HEK293T (cell line): Measurements from ENCODE around the gene IFNK.

Experiments
- CTCF ChIA-PET: fragments of 350-600 bp; formaldehyde crosslinking; extraction: SDS; loops from one replicate; lab custom pipeline; 2021; ENCODE audit warnings: antibody characterized with exemption, inconsistent platforms; lab: Yijun Ruan, JAX
- POLR2A ChIA-PET: fragments of 350-600 bp; formaldehyde crosslinking; extraction: SDS; loops from one replicate; lab custom pipeline; 2020; ENCODE audit warnings: antibody characterized with exemption, inconsistent platforms; lab: Yijun Ruan, JAX
- DNase-seq: peaks from one replicate; pipeline ENCODE4 v3.0.0; 2012; ENCODE audit warnings: mixed read lengths; ENCODE audit errors: extremely low spot score
- CTBP1 ChIP-seq: fragments of 450-650 bp; IDR thresholded peaks from 2 replicates; pipeline ENCODE4 v1.6.1; 2016; ENCODE audit warnings: borderline replicate concordance
- FOXA1 ChIP-seq: fragments of 450-650 bp; IDR thresholded peaks from 2 replicates; pipeline ENCODE4 v1.6.1; 2016; ENCODE audit warnings: mild to moderate bottlenecking
- L3MBTL2 ChIP-seq: fragments of 450-650 bp; conservative IDR thresholded peaks from 2 replicates; pipeline ENCODE4 v1.6.1; 2016; ENCODE audit warnings: mild to moderate bottlenecking
- PKNOX1 ChIP-seq: fragments of 450-650 bp; IDR thresholded peaks from 2 replicates; pipeline ENCODE4 v1.6.1; 2016
- SP1 ChIP-seq: fragments of 450-650 bp; IDR thresholded peaks from 2 replicates; pipeline ENCODE4 v1.6.1; 2017
- SUZ12 ChIP-seq: fragments of 450-650 bp; IDR thresholded peaks from 2 replicates; pipeline ENCODE4 v1.6.1; 2016; ENCODE audit warnings: mild to moderate bottlenecking
- TARDBP ChIP-seq: fragments of 450-650 bp; IDR thresholded peaks from 2 replicates; pipeline ENCODE4 v1.6.1; 2016

IFNK gene

GRCh38 chr9:27573634-27574590 is 49.8 kb downstream of the IFNK start:
- peak; percentile 87 for DNase-seq
- ChIA-PET CTCF (interaction anchor here (0.7 kb wide), 1 partner anchor 241 kb away, joined by 3 read pairs; no protein-coding TSS in a partner anchor), POLR2A (interaction anchor here (0.7 kb wide), 1 partner anchor 188 kb away, joined by 3 read pairs; no protein-coding TSS in a partner anchor)
- TF ChIP-seq SP1: peak; percentile 43; the same call in 1 of the 2 replicates
- peak; percentile 86 for TF ChIP-seq L3MBTL2
- TF ChIP-seq SUZ12: no peak
- peak; percentile 68 for TF ChIP-seq PKNOX1
- TF ChIP-seq CTBP1: peak; percentile 10; the same call in 1 of the 2 replicates
- no peak for TF ChIP-seq FOXA1
- peak; percentile 76; the same call in 1 of the 2 replicates for TF ChIP-seq TARDBP
